GM12873 (cell line): ENCODE data around the gene ALCAM.

Experiments used
- CTCF ChIP-seq: IDR thresholded peaks from 2 replicates; pipeline ENCODE4 v1.5.1; 2012; ENCODE audit warnings: low read depth, mild to moderate bottlenecking, moderate library complexity, low read length, control low read depth; ENCODE audit not compliant: insufficient read depth; ENCODE audit errors: missing control alignments

ALCAM gene

GRCh38 chr3:105436687-105437086 is 70.0 kb downstream of the ALCAM start:
- TF ChIP-seq CTCF, result no peak

GRCh38 chr3:105440113-105440512 is 73.4 kb downstream of the ALCAM start:
- TF ChIP-seq CTCF, result no peak

- no peak for TF ChIP-seq CTCF
Measured at GRCh38 chr3:105444725-105445124, 78.0 kb downstream of the ALCAM start.

GRCh38 chr3:105448338-105448982 is 81.8 kb downstream of the ALCAM start:
- TF ChIP-seq CTCF, result no peak

- TF ChIP-seq CTCF, result no peak
Measured at GRCh38 chr3:105449414-105449813, 82.7 kb downstream of the ALCAM start.

- TF ChIP-seq CTCF, result no peak
Measured at GRCh38 chr3:105456017-105456416, 89.3 kb downstream of the ALCAM start.

GRCh38 chr3:105458518-105459215 is 92.0 kb downstream of the ALCAM start:
- TF ChIP-seq CTCF, result no peak
